Dendritic cell treated with granulocyte-macrophage colony-stimulating factor and Interleukin-4, amounts not matched to agents 40 ng/mL and 50 ng/mL, for 4 days (primary cell): Measurements from ENCODE around the gene NPC1L1.
"Not testable (repeated sequence)": the region's sequence is repeated elsewhere in the genome, so short reads cannot be mapped to it uniquely, and the experiment has no call there.

Experiments
- H3K27ac Mint-ChIP-seq: one replicate; pipeline ENCODE4 v1.8.0; 2022; ENCODE audit warnings: mild to moderate bottlenecking, mixed read lengths
- H3K27me3 Mint-ChIP-seq: one replicate; pipeline ENCODE4 v1.8.0; 2022; ENCODE audit warnings: mild to moderate bottlenecking, mixed read lengths
- H3K36me3 Mint-ChIP-seq: one replicate; pipeline ENCODE4 v1.8.0; 2022; ENCODE audit warnings: low read depth, mixed read lengths
- H3K4me1 Mint-ChIP-seq: one replicate; pipeline ENCODE4 v1.8.0; 2022; ENCODE audit warnings: low read depth, mixed read lengths
- H3K4me3 Mint-ChIP-seq: one replicate; pipeline ENCODE4 v1.8.0; 2022; ENCODE audit warnings: mild to moderate bottlenecking, moderate library complexity, mixed read lengths
- H3K9me3 Mint-ChIP-seq: one replicate; pipeline ENCODE4 v1.8.0; 2022; ENCODE audit warnings: mixed read lengths
- intact Hi-C: fragments of 100-400 bp; cut with micrococcal nuclease; formaldehyde crosslinking; loops from one replicate; pipeline ENCODE4 v1.15.0; 2022

The NPC1L1 gene

GRCh38 chr7:44561481-44561880, 20.4 kb upstream of the NPC1L1 start:
- no peaks in the 10 kb centered on the region for H3K9me3 Mint-ChIP-seq
- intact Hi-C loops = no loop called here
- no peak overlapping the region for H3K27ac Mint-ChIP-seq
- H3K4me3 Mint-ChIP-seq = no peak overlapping the region
- H3K36me3 Mint-ChIP-seq = peaks cover 35% of the 10 kb centered on the region
- no peaks in the 10 kb centered on the region for H3K27me3 Mint-ChIP-seq
- peaks cover 9% of the 10 kb centered on the region for H3K4me1 Mint-ChIP-seq

- Mint-ChIP-seq H3K4me1 (no peaks in the 10 kb centered on the region), H3K9me3 (no peaks in the 10 kb centered on the region), H3K27ac (no peak overlapping the region), H3K27me3 (peaks cover 4% of the 10 kb centered on the region), H3K4me3 (no peak overlapping the region), H3K36me3 (peaks cover 15% of the 10 kb centered on the region)
- intact Hi-C loops = no loop called here
Measured at GRCh38 chr7:44559485-44559884, 18.4 kb upstream of the NPC1L1 start.

GRCh38 chr7:44557485-44557884, 16.4 kb upstream of the NPC1L1 start:
- intact Hi-C loops = no loop called here
- H3K4me3 Mint-ChIP-seq = no peak overlapping the region
- H3K9me3 Mint-ChIP-seq = no peaks in the 10 kb centered on the region
- H3K27me3 Mint-ChIP-seq = peaks cover 7% of the 10 kb centered on the region
- no peaks in the 10 kb centered on the region for H3K4me1 Mint-ChIP-seq
- no peaks in the 10 kb centered on the region for H3K36me3 Mint-ChIP-seq
- H3K27ac Mint-ChIP-seq = no peak overlapping the region

GRCh38 chr7:44555350-44555749, 14.2 kb upstream of the NPC1L1 start:
- no peaks in the 10 kb centered on the region for H3K9me3 Mint-ChIP-seq
- intact Hi-C loops = no loop called here
- peaks cover 12% of the 10 kb centered on the region for H3K27me3 Mint-ChIP-seq
- H3K36me3 Mint-ChIP-seq = no peaks in the 10 kb centered on the region
- H3K4me3 Mint-ChIP-seq = no peak overlapping the region
- H3K27ac Mint-ChIP-seq = no peak overlapping the region
- H3K4me1 Mint-ChIP-seq = no peaks in the 10 kb centered on the region

- H3K27ac Mint-ChIP-seq, H3K4me1 Mint-ChIP-seq, H3K9me3 Mint-ChIP-seq: not testable (repeated sequence)
Measured at GRCh38 chr7:44552473-44553005, 11.4 kb upstream of the NPC1L1 start.

GRCh38 chr7:44549457-44549856, 8.3 kb upstream of the NPC1L1 start:
- H3K4me3 Mint-ChIP-seq = no peak overlapping the region
- no peaks in the 10 kb centered on the region for H3K4me1 Mint-ChIP-seq
- peaks cover 26% of the 10 kb centered on the region for H3K27me3 Mint-ChIP-seq

More at GRCh38 chr7:44552473-44553005, 11.4 kb upstream of the NPC1L1 start:
- intact Hi-C loops, H3K4me3 Mint-ChIP-seq, H3K36me3 Mint-ChIP-seq: not testable (repeated sequence)
- H3K27me3 Mint-ChIP-seq = peaks cover 24% of the 10 kb centered on the region

GRCh38 chr7:44548893-44549292, 7.8 kb upstream of the NPC1L1 start:
- Mint-ChIP-seq H3K27me3 (peaks cover 24% of the 10 kb centered on the region), H3K4me1 (no peaks in the 10 kb centered on the region), H3K27ac (no peak overlapping the region), H3K9me3 (no peaks in the 10 kb centered on the region), H3K4me3 (no peak overlapping the region), H3K36me3 (no peaks in the 10 kb centered on the region)
- intact Hi-C loops = no loop called here

More at GRCh38 chr7:44549457-44549856, 8.3 kb upstream of the NPC1L1 start:
- Mint-ChIP-seq H3K36me3 (no peaks in the 10 kb centered on the region), H3K27ac (no peak overlapping the region), H3K9me3 (no peaks in the 10 kb centered on the region)
- intact Hi-C loops = no loop called here

- peaks cover 6% of the 10 kb centered on the region for H3K4me1 Mint-ChIP-seq
- H3K27me3 Mint-ChIP-seq = peaks cover 22% of the 10 kb centered on the region
- no peaks in the 10 kb centered on the region for H3K9me3 Mint-ChIP-seq
- intact Hi-C loops = no loop called here
- no peak overlapping the region for H3K4me3 Mint-ChIP-seq
- peak overlapping the region; percentile 12 for H3K27ac Mint-ChIP-seq
- H3K36me3 Mint-ChIP-seq = no peaks in the 10 kb centered on the region
Measured at GRCh38 chr7:44547536-44548231, 6.6 kb upstream of the NPC1L1 start.

GRCh38 chr7:44541876-44542610, 913 bp upstream of the NPC1L1 start:
- H3K27me3 Mint-ChIP-seq = peaks cover 2% of the 10 kb centered on the region
- H3K36me3 Mint-ChIP-seq = no peaks in the 10 kb centered on the region
- no peaks in the 10 kb centered on the region for H3K9me3 Mint-ChIP-seq
- no peak overlapping the region for H3K27ac Mint-ChIP-seq
- H3K4me1 Mint-ChIP-seq = peaks cover 6% of the 10 kb centered on the region
- H3K4me3 Mint-ChIP-seq = no peak overlapping the region
- intact Hi-C loops = no loop called here

GRCh38 chr7:44540592-44541027, 520 bp downstream of the NPC1L1 start:
- Mint-ChIP-seq H3K36me3 (no peaks in the 10 kb centered on the region), H3K9me3 (no peaks in the 10 kb centered on the region), H3K27ac (no peak overlapping the region), H3K4me1 (peaks cover 6% of the 10 kb centered on the region), H3K27me3 (no peaks in the 10 kb centered on the region), H3K4me3 (no peak overlapping the region)
- intact Hi-C loops = no loop called here

GRCh38 chr7:44539669-44540506, 1.2 kb downstream of the NPC1L1 start:
- no peaks in the 10 kb centered on the region for H3K36me3 Mint-ChIP-seq
- intact Hi-C loops = no loop called here
- H3K27ac Mint-ChIP-seq = no peak overlapping the region
- no peaks in the 10 kb centered on the region for H3K27me3 Mint-ChIP-seq
- H3K4me1 Mint-ChIP-seq = peaks cover 6% of the 10 kb centered on the region
- H3K4me3 Mint-ChIP-seq = no peak overlapping the region
- no peaks in the 10 kb centered on the region for H3K9me3 Mint-ChIP-seq

GRCh38 chr7:44538798-44539668, 2.1 kb downstream of the NPC1L1 start:
- intact Hi-C loops = no loop called here
- H3K4me1 Mint-ChIP-seq = peaks cover 6% of the 10 kb centered on the region
- no peaks in the 10 kb centered on the region for H3K27me3 Mint-ChIP-seq
- no peak overlapping the region for H3K4me3 Mint-ChIP-seq
- no peaks in the 10 kb centered on the region for H3K9me3 Mint-ChIP-seq
- H3K36me3 Mint-ChIP-seq = no peaks in the 10 kb centered on the region
- no peak overlapping the region for H3K27ac Mint-ChIP-seq

- no peaks in the 10 kb centered on the region for H3K9me3 Mint-ChIP-seq
- H3K27ac Mint-ChIP-seq = no peak overlapping the region
- H3K36me3 Mint-ChIP-seq = no peaks in the 10 kb centered on the region
- H3K4me1 Mint-ChIP-seq = peaks cover 5% of the 10 kb centered on the region
- H3K27me3 Mint-ChIP-seq = no peaks in the 10 kb centered on the region
- H3K4me3 Mint-ChIP-seq = no peak overlapping the region
- intact Hi-C loops = no loop called here
Measured at GRCh38 chr7:44538093-44538797, 2.9 kb downstream of the NPC1L1 start.
